Endothelial cell of umbilical vein (primary cell): Measurements from ENCODE around the gene NPB.

Experiments used
- CTCF ChIP-seq, 2 donors: IDR thresholded peaks; 1 replicate in 1 of 2; 2 replicates in 1 of 2; pipeline ENCODE4 v1.5.1; 2011; ENCODE audit warnings: low read length in 2 of 2, mild to moderate bottlenecking in 2 of 2, moderate library complexity in 2 of 2, control low read depth in 1 of 2, inconsistent platforms in 1 of 2, low read depth in 1 of 2; ENCODE audit not compliant: insufficient read depth in 1 of 2; ENCODE audit errors: extremely low read depth in 1 of 2
- EZH2 ChIP-seq: IDR thresholded peaks from 2 replicates; pipeline ENCODE4 v1.6.1; 2012; ENCODE audit warnings: borderline replicate concordance, low read depth, mild to moderate bottlenecking, moderate library complexity, low read length, inconsistent platforms; ENCODE audit not compliant: severe bottlenecking
- FOS ChIP-seq: IDR thresholded peaks from 2 replicates; pipeline ENCODE4 v1.6.1; 2011; ENCODE audit warnings: mild to moderate bottlenecking, low read length, moderate library complexity, borderline replicate concordance; ENCODE audit not compliant: insufficient read depth
- MAX ChIP-seq: IDR thresholded peaks from 2 replicates; pipeline ENCODE4 v1.6.1; 2011; ENCODE audit not compliant: insufficient read depth, insufficient read length
- MYC ChIP-seq: IDR thresholded peaks from one replicate; pipeline ENCODE4 v1.6.1; 2011; ENCODE audit warnings: mild to moderate bottlenecking, low read depth, low read length
- POLR2A ChIP-seq: IDR thresholded peaks from 2 replicates; pipeline ENCODE4 v1.6.1; 2012; ENCODE audit warnings: low read depth, mild to moderate bottlenecking, control low read depth, low read length
- POLR2AphosphoS5 ChIP-seq: IDR thresholded peaks from 2 replicates; pipeline ENCODE4 v1.6.1; 2012; ENCODE audit warnings: low read depth, mild to moderate bottlenecking, control low read depth, low read length, moderate library complexity; ENCODE audit not compliant: insufficient read depth

- no peak for TF ChIP-seq POLR2A
- TF ChIP-seq CTCF (IDR thresholded peaks at IDR 0.05; ENCODE audit: extremely low read depth in 1 of 2, insufficient read depth in 1 of 2, low read depth in 1 of 2, low read length in 2 of 2): no peak
- TF ChIP-seq POLR2AphosphoS5: no peak
- TF ChIP-seq MAX: no peak
- TF ChIP-seq EZH2: no peak
- TF ChIP-seq FOS: no peak
- no peak for TF ChIP-seq MYC
These were observed 11.5 kb downstream of the NPB start for GRCh38 chr17:81913394-81914102.
